GM12878 (cell line): ENCODE data around the gene STPG3. TPM values are rescaled to one million over a fixed set of nuclear protein-coding genes. Genes with fewer than 3 reads are reported as not detected.
A peak's percentile ranks its signal among the peaks of the same experiment; 100 is the strongest.

Experiments used
- ATAC-seq: fragments of 200-7000 bp; cut with Tn5 transposase; 3 replicates; pipeline ENCODE4 v1.9.1; 2020; ENCODE audit warnings: mild to moderate bottlenecking, moderate library complexity
- Bru-seq: library from RNA; stranded (reverse); fragments of 400-500 nt; gene quantifications from one replicate; lab custom pipeline; 2021; lab: Mats Ljungman, UMichigan
- BruChase-seq, 2 experiments: library from RNA; stranded (reverse); fragments of 400-500 nt; gene quantifications; one replicate each; lab custom pipeline; 2021; lab: Mats Ljungman, UMichigan
- BruUV-seq: library from RNA; stranded (reverse); fragments of 400-500 nt; replicated peaks from 2 replicates; lab custom pipeline; 2021; lab: Mats Ljungman, UMichigan
- CTCF ChIA-PET: fragments of 300-600 bp; sonication (Branson Sonifier 250); formaldehyde crosslinking; extraction: SDS; loops from one replicate; lab custom pipeline; 2021; ENCODE audit warnings: inconsistent platforms; lab: Yijun Ruan, JAX
- POLR2A ChIA-PET: fragments of 350-600 bp; formaldehyde crosslinking; extraction: SDS; loops from one replicate; lab custom pipeline; 2021; ENCODE audit warnings: inconsistent platforms; lab: Charles Lee
- RAD21 ChIA-PET: fragments of 300-600 bp; sonication (Branson Sonifier 250); formaldehyde crosslinking; loops from one replicate; lab custom pipeline; 2023; ENCODE audit warnings: antibody characterized with exemption; ENCODE audit not compliant: unreplicated experiment; lab: Charles Lee
- SMC1A ChIA-PET: fragments of 300-600 bp; sonication (Branson Sonifier 250); formaldehyde crosslinking; loops from one replicate; lab custom pipeline; 2023; ENCODE audit not compliant: unreplicated experiment, uncharacterized antibody; lab: Charles Lee
- DNase-seq: peaks from one replicate; pipeline ENCODE4 v3.0.0-alpha.2; 2011; ENCODE audit warnings: low read depth, low spot score
- FAIRE-seq: peaks from 3 replicates; lab custom pipeline; 2011; peaks lifted over from hg19 to GRCh38; lab: Jason Lieb, UNC
- H2AFZ ChIP-seq: 2 replicates; pipeline ENCODE4 v1.6.0; 2011; ENCODE audit warnings: low read depth, low read length, control low read depth; ENCODE audit not compliant: control insufficient read depth
- H3K27ac ChIP-seq: 2 replicates; pipeline ENCODE4 v1.5.1; 2011; ENCODE audit warnings: control low read depth; ENCODE audit not compliant: control insufficient read depth, insufficient read depth
- H3K27me3 ChIP-seq, 2 experiments: replicated peaks in 1 of 2; 2 replicates each; pipeline versions ENCODE4 v1.6.0 to v1.6.1; 2011; ENCODE audit warnings: low read length in 1 of 2; ENCODE audit not compliant: control insufficient read depth in 2 of 2, insufficient read depth in 2 of 2
- H3K36me3 ChIP-seq, 2 experiments: 2 replicates each; pipeline ENCODE4 v1.5.1; 2011; ENCODE audit warnings: low read length in 1 of 2; ENCODE audit not compliant: control insufficient read depth in 2 of 2, insufficient read depth in 2 of 2
- H3K4me1 ChIP-seq: 2 replicates; pipeline ENCODE4 v1.6.1; 2011; ENCODE audit warnings: mild to moderate bottlenecking, low read length, moderate library complexity, mixed read lengths; ENCODE audit not compliant: control insufficient read depth, insufficient read depth
- H3K4me2 ChIP-seq: 2 replicates; pipeline ENCODE4 v1.6.0; 2011; ENCODE audit warnings: control low read depth; ENCODE audit not compliant: control insufficient read depth, insufficient read depth
- H3K4me3 ChIP-seq: fragments of 200-600 bp; sonication (generic); 2 replicates; pipeline ENCODE4 v1.5.1; 2016
- H3K79me2 ChIP-seq: 2 replicates; pipeline ENCODE4 v1.6.0; 2011; ENCODE audit warnings: low read length; ENCODE audit not compliant: control insufficient read depth, insufficient read depth
- H3K9ac ChIP-seq: 2 replicates; pipeline ENCODE4 v1.8.0; 2011; ENCODE audit warnings: low read length, control low read depth, mixed read lengths; ENCODE audit not compliant: control insufficient read depth, insufficient read depth
- H3K9me3 ChIP-seq: replicated peaks from 3 replicates; pipeline ENCODE4 v1.5.1; 2011; ENCODE audit warnings: mild to moderate bottlenecking, low read length; ENCODE audit not compliant: control insufficient read depth, insufficient read depth
- H4K20me1 ChIP-seq: 2 replicates; pipeline ENCODE4 v1.6.0; 2011; ENCODE audit not compliant: control insufficient read depth, insufficient read depth
- BCL11A ChIP-seq: IDR thresholded peaks from 2 replicates; pipeline ENCODE4 v1.6.1; 2011; ENCODE audit warnings: low read depth, low read length
- ELK1 ChIP-seq: IDR thresholded peaks from 2 replicates; pipeline ENCODE4 v1.6.1; 2012; ENCODE audit warnings: low read depth, low read length, improper control_type of control experiment
- HCFC1 ChIP-seq: fragments of 150-350 bp; IDR thresholded peaks from 2 replicates; pipeline ENCODE4 v1.6.1; 2014; ENCODE audit warnings: low read length
- IKZF2 ChIP-seq, 2 experiments: fragments of 450-650 bp; IDR thresholded peaks; 2 replicates each; pipeline ENCODE4 v1.6.1; 2017; ENCODE audit warnings: mild to moderate bottlenecking in 2 of 2, moderate library complexity in 2 of 2
- JUNB ChIP-seq: IDR thresholded peaks from 2 replicates; pipeline ENCODE4 v1.6.1; 2016; ENCODE audit warnings: antibody characterized with exemption, mild to moderate bottlenecking
- WGBS: methylation state at CpG from one replicate; pipeline ENCODE4 v1.1.6; 2016; ENCODE audit warnings: low lambda C conversion rate; ENCODE audit not compliant: insufficient replicate concordance, insufficient coverage; ENCODE audit errors: missing lambda C conversion rate; 5-methylcytosine and 5-hydroxymethylcytosine counted together
- in situ Hi-C: fragments of 300-500 bp; cut with MboI; formaldehyde crosslinking; loops from 9 replicates; pipeline ENCODE4 v1.14.3; 2018; ENCODE audit warnings: mixed read lengths
- intact Hi-C: fragments of 100-400 bp; cut with micrococcal nuclease; formaldehyde crosslinking; loops from one replicate; pipeline ENCODE4 v1.14.2; 2022; ENCODE audit not compliant: unreplicated experiment
- long read RNA-seq, 2 experiments: library from polyadenylated mRNA; unstranded; transcript quantifications; one replicate each; pipeline ENCODE4 v2.0.0, GENCODE V29; 2019 to 2020
- polyA minus RNA-seq, 3 experiments: library from RNA; depleted of rRNA, polyadenylated mRNA; stranded (reverse); fragments of >200 nt; gene quantifications; 2 replicates each; pipeline ENCODE4 v1.2.3, GENCODE V29; 2011
- polyA plus RNA-seq, 11 experiments: library from polyadenylated mRNA; depleted of rRNA in 4 of 11; unstranded in 6 of 11; stranded (reverse) in 5 of 11; fragments of >200 nt; fragmentation: Nextera tagmentation in 4 of 11; fragmentation: Illumina TruSeq in 1 of 11; extraction: Ambion mirVana in 4 of 11; extraction: Trizol in 1 of 11; gene quantifications; 1 replicate in 1 of 11; 2 replicates in 10 of 11; pipeline versions ENCODE4 v1.2.1 to v1.2.3, GENCODE V29; 2011 to 2016; ENCODE audit warnings: inconsistent platforms in 2 of 11, missing spikeins in 2 of 11, low read depth in 1 of 11
- total RNA-seq, 4 experiments: library from RNA; depleted of rRNA in 3 of 4; stranded (reverse); fragments of >200 nt in 3 of 4; fragmentation: Illumina TruSeq in 1 of 4; extraction: Trizol in 1 of 4; gene quantifications; 2 replicates each; pipeline versions ENCODE4 v1.2.1 to v1.2.3, GENCODE V29; 2013 to 2021

STPG3 gene
- total RNA-seq (2013; cell fraction: nucleolus; rRNA removed), result not detected in 2 replicates
- not detected in 2 replicates for total RNA-seq (2014; rRNA removed)
- total RNA-seq (2014; rRNA removed; fragmentation: Illumina TruSeq; extraction: Trizol), result not detected in 2 replicates
- not detected in 2 replicates for total RNA-seq (2021)
- polyA plus RNA-seq (2011; ENCODE audit: low read depth), result not detected
- polyA plus RNA-seq (2011; rRNA removed), result not detected in 2 replicates
- not detected in 2 replicates for polyA plus RNA-seq (2011; cell fraction: cytosol; rRNA removed)
- 0.12 TPM in 1 of 2 replicates, not detected in the other for polyA plus RNA-seq (2011; cell fraction: nucleus; rRNA removed)
- polyA plus RNA-seq (2012), result 0.28 and 0.80 TPM in 2 replicates
- polyA plus RNA-seq (2014; fragmentation: Illumina TruSeq; extraction: Trizol), result not detected in 2 replicates
- polyA plus RNA-seq (2014; fragmentation: Nextera tagmentation; extraction: Ambion mirVana), result not detected
- not detected in 2 replicates for polyA plus RNA-seq (2014; rRNA removed)
- not detected for polyA plus RNA-seq (2016; fragmentation: Nextera tagmentation; extraction: Ambion mirVana)
- not detected in 2 replicates for polyA minus RNA-seq (2011; rRNA and poly(A)+ RNA removed)
- polyA minus RNA-seq (2011; cell fraction: cytosol; rRNA and poly(A)+ RNA removed), result not detected in 2 replicates
- not detected in 2 replicates for polyA minus RNA-seq (2011; cell fraction: nucleus; rRNA and poly(A)+ RNA removed)
- Bru-seq, nascent RNA, result percentile 17 among the genes with signal in this experiment
- BruChase-seq, experiment 1, labeled RNA remaining after a 6-hour chase, result percentile 24 among the genes with signal in this experiment
- not detected for BruChase-seq, experiment 2, labeled RNA remaining after a 2-hour chase
- long read RNA-seq, experiment 1, result 0 reads
- long read RNA-seq, experiment 2, result 0 reads

GRCh38 chr9:137251194-137251461, at the start of gene STPG3:
Gene STPG3 (plus strand): TSS chr9:137251286. CDS start chr9:137251287, 1 bp downstream.
- Histone ChIP-seq H3K36me3 (no peaks in the 10 kb centered on the region), H3K4me1 (peaks cover 11% of the 10 kb centered on the region), H3K79me2 (peaks cover 10% of the 10 kb centered on the region), H3K4me3 (no peak within 1 kb of the TSS), H3K27me3 (no peaks in the 10 kb centered on the region), H2AFZ (no peak within 1 kb of the TSS), H3K27ac (no peak within 1 kb of the TSS), H3K9ac (no peak within 1 kb of the TSS), H4K20me1 (no peaks in the 10 kb centered on the region), H3K9me3 (no peaks in the 10 kb centered on the region), H3K4me2 (no peak within 1 kb of the TSS)
- SMC1A ChIA-PET, result no interaction called here
- POLR2A ChIA-PET, result no interaction called here
- FAIRE-seq, result no peak
- ATAC-seq, result no peak
- WGBS, result 77% methylated on average over 4 of the region's 4 CpGs
- CTCF ChIA-PET, result no interaction called here
- no peak for DNase-seq
- intact Hi-C loops (no loop called here), in situ Hi-C loops (no loop called here)
- TF ChIP-seq ELK1 (no peak), IKZF2 (IDR thresholded peaks at IDR 0.05) (no peak), BCL11A (no peak), JUNB (no peak), HCFC1 (no peak)
- BruUV-seq, result no TSS peak
- RAD21 ChIA-PET, result no interaction called here
